Breast epithelium (tissue), 3 donors: ENCODE results near the gene AMT.

ENCODE experiments used
- CTCF ChIP-seq, 3 donors: fragments of 450-650 bp; IDR thresholded peaks; one replicate each; pipeline ENCODE4 v1.5.1; 2016 to 2017; ENCODE audit warnings: antibody characterized with exemption in 3 of 3, mild to moderate bottlenecking in 3 of 3, moderate library complexity in 3 of 3
- POLR2A ChIP-seq: fragments of 450-650 bp; IDR thresholded peaks from one replicate; pipeline ENCODE4 v1.6.1; 2016; ENCODE audit warnings: antibody characterized with exemption, mild to moderate bottlenecking, moderate library complexity
- POLR2AphosphoS5 ChIP-seq, 3 donors: sonication (generic); formaldehyde crosslinking; IDR thresholded peaks; one replicate each; pipeline ENCODE4 v1.6.1; 2017; ENCODE audit warnings: antibody characterized with exemption in 3 of 3

DNA sequence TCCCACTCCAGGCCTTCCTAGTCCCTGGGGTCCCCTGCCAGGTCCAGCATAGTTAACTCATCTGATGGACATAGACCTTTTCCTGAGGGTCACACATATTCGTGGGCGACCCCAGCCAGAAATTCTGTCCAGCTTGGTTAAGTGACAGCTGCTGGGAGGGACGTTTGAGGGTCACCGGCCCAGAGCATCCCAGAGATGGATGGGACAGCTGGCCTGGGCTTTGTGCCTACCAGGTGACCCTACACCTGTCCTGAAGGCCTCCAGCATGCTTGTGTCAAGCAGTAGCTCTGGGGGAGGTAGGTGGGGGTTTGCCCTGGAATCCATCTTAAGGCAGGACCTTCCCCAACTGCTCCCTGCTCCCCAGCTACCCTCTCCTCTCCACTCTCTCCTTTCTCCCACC, 38.7 kb upstream of the AMT start:
- no peak for TF ChIP-seq CTCF (IDR thresholded peaks at IDR 0.05)
- TF ChIP-seq POLR2A: no peak
- no peak for TF ChIP-seq POLR2AphosphoS5 (IDR thresholded peaks at IDR 0.05)
